Measurements from ENCODE around the gene RET.

Gene RET

GRCh38 chr10:43086321-43086942 is 9.6 kb downstream of the RET start:
- H2AFZ ChIP-seq (ENCODE audit: low read depth, low read length) = no peak overlapping the region
- DNase-seq = no peak
- no peaks in the 10 kb centered on the region for H3K4me1 ChIP-seq (ENCODE audit: insufficient read depth, low read length)
- H3K27ac ChIP-seq (ENCODE audit: low read length) = no peak overlapping the region
- H3K36me3 ChIP-seq (ENCODE audit: insufficient read depth, low read length) = no peaks in the 10 kb centered on the region
- H3K9me3 ChIP-seq (ENCODE audit: insufficient read depth, low read length, severe bottlenecking) = no peaks in the 10 kb centered on the region
- H3K27me3 ChIP-seq (ENCODE audit: insufficient read depth, low read length, poor library complexity) = no peaks in the 10 kb centered on the region
- no peak overlapping the region for H3K4me2 ChIP-seq (ENCODE audit: insufficient read depth, low read length)
- H3K79me2 ChIP-seq (ENCODE audit: insufficient read depth, low read length) = no peaks in the 10 kb centered on the region
- TF ChIP-seq EZH2 (IDR thresholded peaks at IDR 0.05; ENCODE audit: borderline replicate concordance, low read depth, low read length, severe bottlenecking) (no peak), CTCF (IDR thresholded peaks at IDR 0.05; ENCODE audit: borderline replicate concordance, extremely low read depth, low read length, poor library complexity, severe bottlenecking) (no peak)
- ATAC-seq (ENCODE audit: insufficient read depth, low read depth) = no peak
- no peaks in the 10 kb centered on the region for H4K20me1 ChIP-seq (ENCODE audit: insufficient read depth, low read length)
- no peak overlapping the region for H3K4me3 ChIP-seq (ENCODE audit: low read depth in 1 of 2, low read length in 2 of 2)
- no peak overlapping the region for H3K9ac ChIP-seq (ENCODE audit: low read depth, low read length)

- no peaks in the 10 kb centered on the region for H4K20me1 ChIP-seq (ENCODE audit: insufficient read depth, low read length)
- H3K4me3 ChIP-seq (ENCODE audit: low read depth in 1 of 2, low read length in 2 of 2) = no peak overlapping the region
- H3K9ac ChIP-seq (ENCODE audit: low read depth, low read length) = no peak overlapping the region
- DNase-seq = no peak
- no peak for ATAC-seq (ENCODE audit: insufficient read depth, low read depth)
- H3K79me2 ChIP-seq (ENCODE audit: insufficient read depth, low read length) = no peaks in the 10 kb centered on the region
- TF ChIP-seq EZH2 (IDR thresholded peaks at IDR 0.05; ENCODE audit: borderline replicate concordance, low read depth, low read length, severe bottlenecking) = no peak
- TF ChIP-seq CTCF (IDR thresholded peaks at IDR 0.05; ENCODE audit: borderline replicate concordance, extremely low read depth, low read length, poor library complexity, severe bottlenecking) = no peak
- no peak overlapping the region for H3K27ac ChIP-seq (ENCODE audit: low read length)
- H2AFZ ChIP-seq (ENCODE audit: low read depth, low read length) = no peak overlapping the region
- H3K36me3 ChIP-seq (ENCODE audit: insufficient read depth, low read length) = no peaks in the 10 kb centered on the region
- no peaks in the 10 kb centered on the region for H3K27me3 ChIP-seq (ENCODE audit: insufficient read depth, low read length, poor library complexity)
- no peaks in the 10 kb centered on the region for H3K9me3 ChIP-seq (ENCODE audit: insufficient read depth, low read length, severe bottlenecking)
- H3K4me2 ChIP-seq (ENCODE audit: insufficient read depth, low read length) = no peak overlapping the region
- H3K4me1 ChIP-seq (ENCODE audit: insufficient read depth, low read length) = no peaks in the 10 kb centered on the region
Observed at GRCh38 chr10:43089519-43089918, 12.7 kb downstream of the RET start.

GRCh38 chr10:43090188-43090587 is 13.3 kb downstream of the RET start:
- no peak overlapping the region for H3K9ac ChIP-seq (ENCODE audit: low read depth, low read length)
- no peak overlapping the region for H2AFZ ChIP-seq (ENCODE audit: low read depth, low read length)
- no peak for DNase-seq
- ATAC-seq (ENCODE audit: insufficient read depth, low read depth) = no peak
- no peaks in the 10 kb centered on the region for H3K9me3 ChIP-seq (ENCODE audit: insufficient read depth, low read length, severe bottlenecking)
- no peaks in the 10 kb centered on the region for H3K79me2 ChIP-seq (ENCODE audit: insufficient read depth, low read length)
- no peaks in the 10 kb centered on the region for H3K27me3 ChIP-seq (ENCODE audit: insufficient read depth, low read length, poor library complexity)
- H4K20me1 ChIP-seq (ENCODE audit: insufficient read depth, low read length) = no peaks in the 10 kb centered on the region
- H3K27ac ChIP-seq (ENCODE audit: low read length) = no peak overlapping the region
- H3K4me3 ChIP-seq (ENCODE audit: low read depth in 1 of 2, low read length in 2 of 2) = no peak overlapping the region
- TF ChIP-seq EZH2 (IDR thresholded peaks at IDR 0.05; ENCODE audit: borderline replicate concordance, low read depth, low read length, severe bottlenecking) (no peak), CTCF (IDR thresholded peaks at IDR 0.05; ENCODE audit: borderline replicate concordance, extremely low read depth, low read length, poor library complexity, severe bottlenecking) (no peak)
- H3K4me1 ChIP-seq (ENCODE audit: insufficient read depth, low read length) = no peaks in the 10 kb centered on the region
- H3K4me2 ChIP-seq (ENCODE audit: insufficient read depth, low read length) = no peak overlapping the region
- no peaks in the 10 kb centered on the region for H3K36me3 ChIP-seq (ENCODE audit: insufficient read depth, low read length)

All from DND-41 (cell line).